GM12801 (cell line): ENCODE results near the gene PEG3.

Source experiments
- CTCF ChIP-seq: IDR thresholded peaks from one replicate; pipeline ENCODE4 v1.5.1; 2011; ENCODE audit warnings: control low read depth; ENCODE audit not compliant: insufficient read length; ENCODE audit errors: extremely low read depth

Gene PEG3

GRCh38 chr19:56840451-56841192, at the start of gene PEG3, which contains the start of gene ZIM2:
Gene PEG3, minus strand, starts transcription at chr19:56840726. Its CDS starts 16,071 bp downstream, at chr19:56824655.
Gene ZIM2, minus strand, starts transcription at chr19:56840726. Its CDS starts 16,449 bp downstream, at chr19:56824277.
- no peak for TF ChIP-seq CTCF

DNA sequence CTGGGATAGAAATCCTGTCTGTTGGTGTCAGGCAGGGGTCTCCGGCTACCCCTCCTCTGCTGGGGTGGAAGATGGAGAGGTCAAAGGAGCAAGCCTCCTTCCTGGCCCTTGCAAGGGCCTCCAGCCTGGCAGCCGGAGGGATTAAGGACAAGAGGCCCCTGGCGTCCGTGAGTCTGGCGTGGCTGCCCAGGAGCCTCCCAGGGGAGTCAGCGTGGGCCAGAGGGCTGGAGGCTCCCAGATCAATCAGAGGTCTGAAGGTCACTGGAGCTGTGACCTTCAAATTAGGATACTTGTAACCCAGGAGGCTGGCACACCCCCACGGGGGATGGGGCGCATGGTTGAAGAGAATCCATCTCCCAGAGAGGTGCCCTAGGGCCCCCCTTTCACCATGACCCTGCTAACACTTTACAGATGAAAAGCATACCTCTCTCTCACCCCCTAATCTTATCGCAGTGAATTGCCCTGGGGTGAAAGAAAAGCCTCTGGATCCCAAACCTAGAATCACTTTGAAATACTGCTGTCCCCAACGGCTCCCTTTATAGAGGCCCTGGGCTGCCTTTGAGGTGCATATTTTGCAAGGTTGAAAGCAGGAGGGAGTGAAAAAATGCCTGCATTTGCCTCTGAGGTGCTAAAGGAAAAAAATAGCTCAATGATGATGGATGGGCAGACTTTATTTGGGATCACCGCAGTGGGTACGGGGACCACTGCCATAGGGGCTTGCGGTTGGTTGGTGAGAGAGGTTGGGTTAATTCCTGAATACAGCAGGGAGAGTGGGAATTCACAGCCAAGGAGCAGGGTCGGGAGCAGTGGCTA, 44.9 kb upstream of the PEG3 start:
- TF ChIP-seq CTCF = no peak

- no peak for TF ChIP-seq CTCF
Measured at GRCh38 chr19:56884441-56884840, 43.9 kb upstream of the PEG3 start.

DNA sequence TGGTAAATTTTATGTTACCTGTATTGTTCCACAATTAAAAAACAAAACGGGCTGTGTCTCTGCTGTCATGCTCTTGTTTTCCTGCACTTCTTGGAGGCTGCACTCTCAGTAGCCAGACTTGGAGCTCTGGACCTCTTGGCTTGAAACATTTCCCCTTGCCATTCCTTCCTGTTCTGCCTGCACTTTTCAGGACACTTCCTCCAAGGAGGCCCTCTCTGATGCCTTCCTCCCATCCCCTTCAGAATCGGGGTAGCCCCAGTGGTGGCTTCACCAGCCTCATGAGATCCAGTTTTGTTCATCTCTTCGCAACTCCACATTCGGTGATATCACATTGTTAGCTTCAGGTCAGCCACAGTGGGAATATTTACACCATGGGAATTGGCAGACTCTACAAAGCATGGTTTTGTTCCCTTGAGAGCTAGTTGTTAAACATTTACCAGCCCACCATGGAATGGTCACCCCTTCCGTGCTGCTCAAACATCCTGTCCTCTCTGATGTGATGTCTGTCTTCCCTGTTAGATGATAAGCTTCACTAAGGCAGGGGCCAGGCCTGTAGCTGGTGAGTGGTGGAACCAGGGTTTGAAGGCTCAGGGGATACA, 40.2 kb upstream of the PEG3 start:
- no peak for TF ChIP-seq CTCF

DNA sequence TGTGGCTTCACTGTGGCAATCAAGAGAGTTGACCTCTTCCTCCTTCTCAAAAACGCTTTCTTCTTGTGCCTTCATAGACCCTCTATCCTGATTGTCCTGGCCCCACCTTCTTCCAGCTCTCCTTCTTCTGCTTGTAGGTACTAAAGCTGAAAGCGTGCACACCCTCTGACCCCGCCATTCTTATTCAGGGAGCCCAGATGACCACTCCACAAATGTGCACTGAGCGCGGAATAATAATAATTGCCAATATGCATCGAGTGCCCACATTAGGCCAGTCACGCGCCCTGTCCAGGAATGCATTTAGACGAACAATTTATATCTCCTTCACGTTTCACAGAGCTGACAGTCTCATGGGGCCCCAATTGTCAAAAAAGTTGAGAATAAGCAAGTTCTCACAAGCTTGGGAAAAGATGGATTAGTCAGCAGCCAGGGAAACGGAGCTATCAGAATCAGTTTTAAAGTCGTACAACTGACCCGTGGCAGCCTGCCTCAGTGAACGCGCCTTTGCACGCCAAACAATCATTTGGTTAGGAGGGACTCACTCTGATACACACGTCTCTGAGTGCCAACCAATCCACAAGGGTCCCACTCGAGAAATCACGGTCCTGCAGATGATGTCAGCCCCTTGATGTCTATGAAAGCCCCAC, 36.7 kb upstream of the PEG3 start:
- no peak for TF ChIP-seq CTCF

- no peak for TF ChIP-seq CTCF
Measured at GRCh38 chr19:56875717-56876116, 35.2 kb upstream of the PEG3 start.

DNA sequence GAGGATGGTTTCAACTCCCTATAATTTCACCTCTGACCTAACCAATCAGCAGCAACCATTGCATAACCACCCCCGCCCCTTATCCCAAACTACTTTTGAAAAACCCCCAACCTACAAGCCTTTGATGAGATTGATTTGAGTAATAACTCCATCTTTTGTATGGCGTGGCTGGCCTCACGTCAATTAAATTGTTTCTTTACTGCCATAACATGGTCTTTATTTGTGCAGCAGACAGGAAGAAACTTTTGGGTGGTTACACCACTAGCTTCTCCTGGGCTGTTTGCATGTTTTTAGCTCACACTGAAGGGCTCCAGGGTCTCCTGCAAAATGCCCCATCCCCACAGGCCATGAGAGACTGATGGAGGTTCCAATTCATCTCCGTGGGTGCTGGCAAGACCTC, 34.0 kb upstream of the PEG3 start:
- TF ChIP-seq CTCF = no peak
